OCI-LY7 (cell line): ENCODE data around the gene RTN4R. TPM values are rescaled to one million over a fixed set of nuclear protein-coding genes. Genes with fewer than 3 reads are reported as not detected.

Experiments used
- BruUV-seq: library from RNA; stranded (reverse); fragments of 400-500 nt; replicated peaks from 2 replicates; lab custom pipeline; 2021; lab: Mats Ljungman, UMichigan
- CTCF ChIA-PET: fragments of 300-600 bp; sonication (Branson Sonifier 250); formaldehyde crosslinking; loops from one replicate; lab custom pipeline; 2022; ENCODE audit warnings: antibody characterized with exemption; ENCODE audit not compliant: unreplicated experiment; lab: Charles Lee
- POLR2A ChIA-PET: fragments of 300-600 bp; sonication (Branson Sonifier 250); formaldehyde crosslinking; loops from one replicate; lab custom pipeline; 2022; ENCODE audit warnings: antibody characterized with exemption; lab: Charles Lee
- DNase-seq: peaks from one replicate; pipeline ENCODE4 v3.0.0-alpha.2; 2015; ENCODE audit warnings: low spot score
- H2AFZ ChIP-seq: fragments of 200-600 bp; sonication (generic), shearing (Covaris generic); 2 replicates; pipeline ENCODE4 v1.6.1; 2014; ENCODE audit warnings: mild to moderate bottlenecking, antibody characterized with exemption, low read length, moderate library complexity
- H3K27ac ChIP-seq: fragments of 200-600 bp; sonication (generic); 2 replicates; pipeline ENCODE4 v1.5.1; 2014; ENCODE audit warnings: mixed run types, low read depth, mild to moderate bottlenecking, moderate library complexity, low read length, inconsistent platforms; ENCODE audit not compliant: poor library complexity, severe bottlenecking
- H3K36me3 ChIP-seq: fragments of 200-600 bp; sonication (generic); 2 replicates; pipeline ENCODE4 v1.6.1; 2014; ENCODE audit warnings: mild to moderate bottlenecking, antibody characterized with exemption, low read length, moderate library complexity, mixed read lengths; ENCODE audit not compliant: insufficient read depth
- H3K4me1 ChIP-seq: fragments of 200-600 bp; sonication (generic); 2 replicates; pipeline ENCODE4 v1.5.1; 2014; ENCODE audit warnings: mild to moderate bottlenecking, low read length; ENCODE audit not compliant: insufficient read depth, poor library complexity, severe bottlenecking
- H3K4me2 ChIP-seq: fragments of 200-600 bp; sonication (generic); 2 replicates; pipeline ENCODE4 v1.6.1; 2014; ENCODE audit warnings: mild to moderate bottlenecking, low read length
- H3K4me3 ChIP-seq: fragments of 200-600 bp; sonication (generic); 2 replicates; pipeline ENCODE4 v1.5.1; 2014; ENCODE audit warnings: mild to moderate bottlenecking, low read depth, low read length; ENCODE audit not compliant: poor library complexity, severe bottlenecking
- H3K79me2 ChIP-seq: fragments of 200-600 bp; sonication (generic); 2 replicates; pipeline ENCODE4 v1.6.1; 2016; ENCODE audit warnings: low read depth, mild to moderate bottlenecking, low read length, moderate library complexity, mixed read lengths; ENCODE audit not compliant: insufficient read depth
- H3K9me2 ChIP-seq: fragments of 200-600 bp; sonication (generic); 2 replicates; pipeline ENCODE4 v1.6.1; 2016; ENCODE audit warnings: mild to moderate bottlenecking, low read length, mixed read lengths; ENCODE audit not compliant: insufficient read depth
- H3K9me3 ChIP-seq: fragments of 200-600 bp; sonication (generic); 2 replicates; pipeline ENCODE4 v1.6.1; 2014; ENCODE audit warnings: mild to moderate bottlenecking, mixed run types, low read length, mixed read lengths
- H4K20me1 ChIP-seq: fragments of 200-600 bp; sonication (generic); 2 replicates; pipeline ENCODE4 v1.6.1; 2014; ENCODE audit warnings: mild to moderate bottlenecking, antibody characterized with exemption, low read length, moderate library complexity, mixed read lengths; ENCODE audit not compliant: insufficient read depth
- CTCF ChIP-seq: fragments of 200-600 bp; sonication (generic); conservative IDR thresholded peaks from 2 replicates; pipeline ENCODE4 v1.5.1; 2014; ENCODE audit warnings: mild to moderate bottlenecking, antibody characterized with exemption, low read length, moderate library complexity, mixed read lengths
- EZH2phosphoT487 ChIP-seq: fragments of 200-600 bp; sonication (generic); IDR thresholded peaks from 2 replicates; pipeline ENCODE4 v1.6.1; 2018; ENCODE audit warnings: low read depth, borderline replicate concordance, mild to moderate bottlenecking, mixed run types, antibody characterized with exemption, low read length, moderate library complexity, mixed read lengths
- intact Hi-C: fragments of 100-400 bp; cut with micrococcal nuclease; formaldehyde crosslinking; loops from one replicate; pipeline ENCODE4 v1.10.0; 2022; ENCODE audit not compliant: unreplicated experiment
- total RNA-seq, 2 experiments: library from RNA; depleted of rRNA in 1 of 2; stranded (reverse); fragments of >200 nt in 1 of 2; shearing (Covaris generic) in 1 of 2; gene quantifications; 2 replicates each; pipeline ENCODE4 v1.2.3, GENCODE V29; 2014 to 2022

The RTN4R gene
- total RNA-seq, 2 experiments from 2014 or later = not detected

GRCh38 chr22:20229916-20230775 lies 38.0 kb downstream of the RTN4R start:
- H3K27ac ChIP-seq = no peak overlapping the region
- H2AFZ ChIP-seq = no peak overlapping the region
- intact Hi-C loops = no loop called here
- no peaks in the 10 kb centered on the region for H3K9me3 ChIP-seq
- TF ChIP-seq CTCF (no peak), EZH2phosphoT487 (no peak)
- ChIA-PET CTCF (no interaction called here), POLR2A (no interaction called here)
- DNase-seq = no peak
- no TSS peak for BruUV-seq
- no peaks in the 10 kb centered on the region for H3K79me2 ChIP-seq
- no peaks in the 10 kb centered on the region for H3K9me2 ChIP-seq
- no peak overlapping the region for H3K4me2 ChIP-seq
- no peaks in the 10 kb centered on the region for H3K36me3 ChIP-seq
- no peak overlapping the region for H3K4me3 ChIP-seq
- H3K4me1 ChIP-seq = no peaks in the 10 kb centered on the region
- H4K20me1 ChIP-seq = no peaks in the 10 kb centered on the region; the same call in 1 of the 2 replicates

DNA sequence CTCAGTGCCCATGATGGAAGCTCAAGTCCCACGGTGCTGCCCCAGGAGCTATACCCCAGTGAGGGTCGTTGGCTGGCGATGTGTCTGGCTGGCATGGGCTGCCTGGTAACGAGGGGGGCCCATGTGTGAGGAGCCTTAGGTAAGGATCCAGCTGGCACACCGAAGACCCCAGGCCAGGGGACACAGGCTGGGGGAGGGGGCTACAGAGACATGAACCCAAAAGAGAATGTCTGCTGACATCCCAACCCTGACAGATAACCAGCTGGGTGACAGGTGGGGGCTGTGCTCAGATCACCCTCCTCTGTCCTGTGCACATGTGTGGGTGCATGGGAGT lies 39.2 kb downstream of the RTN4R start:
- H3K9me2 ChIP-seq = no peaks in the 10 kb centered on the region
- no peak overlapping the region for H3K4me3 ChIP-seq
- no peak overlapping the region for H3K4me2 ChIP-seq
- TF ChIP-seq CTCF (no peak), EZH2phosphoT487 (no peak)
- CTCF ChIA-PET = no interaction called here
- no peak overlapping the region for H2AFZ ChIP-seq
- intact Hi-C loops = no loop called here
- no peak overlapping the region for H3K27ac ChIP-seq
- no peaks in the 10 kb centered on the region for H3K79me2 ChIP-seq
- no peaks in the 10 kb centered on the region; the same call in 1 of the 2 replicates for H4K20me1 ChIP-seq
- POLR2A ChIA-PET = no interaction called here
- no peaks in the 10 kb centered on the region for H3K9me3 ChIP-seq
- no TSS peak for BruUV-seq
- no peaks in the 10 kb centered on the region for H3K36me3 ChIP-seq
- DNase-seq = no peak
- no peaks in the 10 kb centered on the region for H3K4me1 ChIP-seq
